Osteocyte (in vitro differentiated cells): ENCODE results near the gene APP. TPM values are rescaled to one million over a fixed set of nuclear protein-coding genes. Genes with fewer than 3 reads are reported as not detected.
"Not testable (repeated sequence)": the region's sequence is repeated elsewhere in the genome, so short reads cannot be mapped to it uniquely, and the experiment has no call there.

Source experiments
- DNase-seq: peaks from one replicate; pipeline ENCODE4 v3.0.0; 2021; ENCODE audit warnings: mixed read lengths; ENCODE audit not compliant: unreplicated experiment; ENCODE audit errors: extremely low spot score
- H3K27ac Mint-ChIP-seq: one replicate; pipeline ENCODE4 v1.8.0; 2021; ENCODE audit warnings: mild to moderate bottlenecking, mixed read lengths; ENCODE audit not compliant: unreplicated experiment
- H3K27me3 Mint-ChIP-seq: one replicate; pipeline ENCODE4 v1.8.0; 2021; ENCODE audit warnings: mixed read lengths; ENCODE audit not compliant: unreplicated experiment
- H3K36me3 Mint-ChIP-seq: one replicate; pipeline ENCODE4 v1.8.0; 2021; ENCODE audit warnings: mixed read lengths; ENCODE audit not compliant: unreplicated experiment
- H3K4me1 Mint-ChIP-seq: one replicate; pipeline ENCODE4 v1.8.0; 2021; ENCODE audit warnings: mixed read lengths; ENCODE audit not compliant: unreplicated experiment
- H3K4me3 Mint-ChIP-seq: one replicate; pipeline ENCODE4 v1.8.0; 2021; ENCODE audit warnings: mild to moderate bottlenecking, moderate library complexity, mixed read lengths; ENCODE audit not compliant: unreplicated experiment
- H3K9me3 Mint-ChIP-seq: one replicate; pipeline ENCODE4 v1.8.0; 2021; ENCODE audit warnings: mixed read lengths; ENCODE audit not compliant: unreplicated experiment
- total RNA-seq: library from RNA; stranded (reverse); gene quantifications from 2 replicates; pipeline ENCODE4 v1.2.1, GENCODE V29; 2021
- TF ChIP-seq, protein P1 (sequence below): fragments of 200-600 bp; sonication (generic); IDR thresholded peaks from 2 replicates; pipeline ENCODE4 v1.5.0; 2021; ENCODE audit warnings: antibody characterized with exemption, mild to moderate bottlenecking, moderate library complexity

APP gene
- total RNA-seq, 1 donor from 2014 or later, result 698 TPM

DNA sequence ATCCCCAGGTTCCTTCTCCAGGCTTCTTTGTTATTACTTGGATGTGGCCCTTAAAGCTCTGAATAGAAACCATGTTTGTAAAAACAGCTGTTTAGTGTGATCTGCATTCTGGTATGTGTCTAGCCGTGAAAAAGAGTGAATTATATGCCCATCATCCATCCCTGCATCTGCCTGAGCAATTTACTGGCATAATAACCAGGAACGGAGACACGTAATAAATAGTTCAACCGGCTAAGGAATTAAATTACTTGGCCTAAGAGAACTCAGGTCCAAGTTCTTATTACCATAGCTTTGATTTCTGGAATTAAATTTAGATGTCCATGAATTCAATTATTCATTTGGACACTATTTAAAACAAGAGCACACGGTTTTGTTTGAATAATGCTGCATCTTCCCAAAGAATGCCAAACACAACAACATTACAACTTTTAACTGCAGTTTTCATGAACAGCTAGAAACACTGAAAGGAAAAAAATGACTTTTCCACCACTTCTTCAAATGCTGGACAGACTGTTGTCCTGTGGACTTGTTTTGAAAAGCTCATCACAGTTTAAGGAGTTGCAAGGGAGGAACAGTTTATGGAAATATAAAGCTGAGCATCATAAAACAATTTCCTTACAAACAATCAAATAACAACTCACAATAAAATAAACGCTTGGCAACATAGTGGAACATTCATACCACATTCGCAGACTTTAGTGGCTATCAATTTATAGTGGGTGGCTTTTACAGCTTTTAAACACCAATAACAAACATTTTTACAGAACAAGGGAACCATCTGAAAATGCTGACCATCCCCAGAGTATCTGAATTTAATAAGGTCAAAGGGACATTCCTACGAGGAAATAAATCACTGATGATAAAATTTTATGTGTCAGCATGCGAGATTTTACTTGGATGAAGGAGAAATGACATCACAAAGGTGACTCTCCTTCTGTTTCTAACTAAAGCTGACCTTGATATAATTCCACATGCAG is 144.7 kb downstream of the APP start:
- Mint-ChIP-seq H3K27ac (no peak overlapping the region), H3K36me3 (peaks cover 34% of the 10 kb centered on the region), H3K9me3 (no peaks in the 10 kb centered on the region), H3K4me1 (no peaks in the 10 kb centered on the region), H3K4me3 (no peak overlapping the region), H3K27me3 (no peaks in the 10 kb centered on the region)
- DNase-seq, result no peak
- TF ChIP-seq, protein P1, sequence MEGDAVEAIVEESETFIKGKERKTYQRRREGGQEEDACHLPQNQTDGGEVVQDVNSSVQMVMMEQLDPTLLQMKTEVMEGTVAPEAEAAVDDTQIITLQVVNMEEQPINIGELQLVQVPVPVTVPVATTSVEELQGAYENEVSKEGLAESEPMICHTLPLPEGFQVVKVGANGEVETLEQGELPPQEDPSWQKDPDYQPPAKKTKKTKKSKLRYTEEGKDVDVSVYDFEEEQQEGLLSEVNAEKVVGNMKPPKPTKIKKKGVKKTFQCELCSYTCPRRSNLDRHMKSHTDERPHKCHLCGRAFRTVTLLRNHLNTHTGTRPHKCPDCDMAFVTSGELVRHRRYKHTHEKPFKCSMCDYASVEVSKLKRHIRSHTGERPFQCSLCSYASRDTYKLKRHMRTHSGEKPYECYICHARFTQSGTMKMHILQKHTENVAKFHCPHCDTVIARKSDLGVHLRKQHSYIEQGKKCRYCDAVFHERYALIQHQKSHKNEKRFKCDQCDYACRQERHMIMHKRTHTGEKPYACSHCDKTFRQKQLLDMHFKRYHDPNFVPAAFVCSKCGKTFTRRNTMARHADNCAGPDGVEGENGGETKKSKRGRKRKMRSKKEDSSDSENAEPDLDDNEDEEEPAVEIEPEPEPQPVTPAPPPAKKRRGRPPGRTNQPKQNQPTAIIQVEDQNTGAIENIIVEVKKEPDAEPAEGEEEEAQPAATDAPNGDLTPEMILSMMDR, result no peak

DNA sequence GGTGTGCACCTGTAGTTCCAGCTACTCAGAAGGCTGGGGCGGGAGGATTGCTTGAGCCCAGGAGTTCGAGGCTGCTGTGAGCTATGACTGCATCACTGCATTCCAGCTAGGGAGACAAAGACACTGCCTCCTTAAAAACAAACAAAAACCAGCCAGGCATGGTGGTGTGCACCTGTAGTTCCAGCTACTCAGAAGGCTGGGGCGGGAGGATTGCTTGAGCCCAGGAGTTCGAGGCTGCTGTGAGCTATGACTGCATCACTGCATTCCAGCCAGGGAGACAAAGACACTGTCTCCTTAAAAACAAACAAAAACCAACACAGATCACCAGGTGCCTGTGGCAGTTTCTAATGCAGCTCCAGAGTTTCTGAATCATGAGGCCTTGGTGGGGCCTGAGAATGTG is 147.2 kb downstream of the APP start:
- peaks cover 35% of the 10 kb centered on the region for H3K36me3 Mint-ChIP-seq
- H3K27ac Mint-ChIP-seq, DNase-seq, H3K27me3 Mint-ChIP-seq, H3K4me1 Mint-ChIP-seq, H3K4me3 Mint-ChIP-seq, H3K9me3 Mint-ChIP-seq: not testable (repeated sequence)

DNA sequence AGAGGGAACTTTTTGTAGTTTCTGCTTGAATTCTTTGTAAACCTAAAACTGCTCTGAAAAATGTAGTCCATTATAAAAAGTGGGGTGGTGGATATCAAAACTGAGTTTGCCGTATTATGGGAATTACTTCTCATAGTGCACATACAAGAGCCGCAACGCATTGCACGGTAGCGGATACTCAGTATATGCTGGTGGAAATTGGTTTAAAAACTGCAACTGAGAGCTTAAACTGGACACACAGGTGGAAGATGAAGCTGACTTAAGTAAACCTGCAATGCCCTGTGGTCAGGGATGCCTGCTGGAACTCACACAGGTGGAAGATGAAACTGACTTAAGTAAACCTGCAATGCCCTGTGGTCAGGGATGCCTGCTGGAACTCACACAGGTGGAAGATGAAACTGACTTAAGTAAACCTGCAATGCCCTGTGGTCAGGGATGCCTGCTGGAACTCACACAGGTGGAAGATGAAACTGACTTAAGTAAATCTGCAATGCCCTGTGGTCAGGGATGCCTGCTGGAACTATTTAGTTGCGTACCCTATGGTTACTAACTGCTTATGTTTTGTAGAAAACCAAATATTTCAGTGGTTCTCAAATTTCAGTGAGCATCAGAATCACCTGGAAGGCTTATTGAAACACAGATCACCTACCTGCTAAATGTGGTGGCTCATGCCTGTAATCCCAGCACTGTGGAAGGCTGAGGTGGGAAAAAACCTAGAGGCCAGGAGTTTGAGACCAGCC is 147.8 kb downstream of the APP start:
- H3K4me3 Mint-ChIP-seq, H3K9me3 Mint-ChIP-seq, H3K4me1 Mint-ChIP-seq, DNase-seq, H3K27me3 Mint-ChIP-seq, H3K27ac Mint-ChIP-seq: not testable (repeated sequence)
- peaks cover 39% of the 10 kb centered on the region for H3K36me3 Mint-ChIP-seq

DNA sequence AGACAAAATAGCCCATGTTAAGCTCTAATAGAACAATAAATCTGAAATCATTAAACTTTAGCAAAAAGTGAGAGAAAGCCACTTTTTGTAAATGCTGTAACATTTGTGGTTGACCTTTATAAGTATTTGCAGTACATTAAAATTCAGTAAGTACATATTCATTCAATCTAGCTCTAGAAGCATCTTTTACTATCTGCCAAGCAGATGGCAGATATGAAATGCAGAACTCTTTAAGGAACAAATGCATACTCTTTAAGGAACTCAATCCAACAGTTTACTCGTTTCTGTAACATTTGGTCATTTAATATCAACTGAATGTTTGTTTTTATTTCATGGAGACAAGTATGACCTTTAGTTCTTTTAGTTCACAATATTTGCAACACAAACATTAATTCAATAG is 150.1 kb downstream of the APP start:
- TF ChIP-seq, protein P1, result no peak
- Mint-ChIP-seq H3K4me3 (no peak overlapping the region), H3K27me3 (no peaks in the 10 kb centered on the region), H3K9me3 (no peaks in the 10 kb centered on the region), H3K4me1 (no peaks in the 10 kb centered on the region), H3K36me3 (peaks cover 39% of the 10 kb centered on the region), H3K27ac (no peak overlapping the region)
- no peak for DNase-seq

DNA sequence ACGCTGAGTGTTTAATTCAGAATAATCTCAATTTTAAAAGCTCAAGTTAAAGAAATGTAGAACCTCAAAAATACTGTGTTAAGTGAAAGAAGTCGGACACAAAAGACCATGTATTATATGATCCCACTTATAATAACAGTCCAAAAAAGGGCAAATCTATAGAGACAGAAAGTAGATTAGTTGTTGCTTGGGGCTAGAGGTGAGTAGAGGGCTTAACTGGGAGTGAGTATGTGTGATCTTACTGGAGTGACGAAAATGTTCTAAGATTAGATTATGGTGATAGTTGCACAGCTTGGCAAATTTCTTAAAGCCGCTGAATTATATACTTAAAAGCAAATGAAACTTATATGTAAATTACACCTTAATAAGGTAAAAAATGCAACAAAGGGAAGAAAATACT is 150.5 kb downstream of the APP start:
- Mint-ChIP-seq H3K4me1 (no peaks in the 10 kb centered on the region), H3K4me3 (no peak overlapping the region), H3K9me3 (no peaks in the 10 kb centered on the region), H3K36me3 (peaks cover 38% of the 10 kb centered on the region), H3K27ac (no peak overlapping the region), H3K27me3 (no peaks in the 10 kb centered on the region)
- TF ChIP-seq, protein P1, result no peak
- DNase-seq, result no peak

DNA sequence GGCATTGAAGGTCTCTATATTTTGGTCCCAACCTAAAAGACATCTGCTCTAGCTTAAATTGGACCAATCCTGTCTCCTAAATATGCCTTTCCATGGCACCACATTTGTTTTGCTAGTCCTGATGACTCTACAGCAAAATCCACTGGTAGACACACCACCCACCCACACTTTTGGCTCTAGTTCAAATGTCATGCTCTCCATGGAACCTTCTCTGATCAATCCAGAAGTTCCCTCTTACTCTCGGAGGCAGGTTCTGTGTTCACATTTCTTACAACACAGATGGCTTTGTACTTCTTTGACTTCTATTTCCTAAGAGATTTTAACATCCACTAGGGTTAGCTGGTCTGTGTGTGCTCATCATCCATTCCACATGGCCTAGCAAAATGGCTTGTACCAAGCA is 151.3 kb downstream of the APP start:
- Mint-ChIP-seq H3K4me3 (no peak overlapping the region), H3K27me3 (no peaks in the 10 kb centered on the region), H3K36me3 (peaks cover 31% of the 10 kb centered on the region), H3K4me1 (peaks cover 2% of the 10 kb centered on the region), H3K27ac (no peak overlapping the region), H3K9me3 (no peaks in the 10 kb centered on the region)
- no peak for DNase-seq
- TF ChIP-seq, protein P1, result no peak
